ENCODE results near the gene CMTM8.

Gene CMTM8

GRCh38 chr3:32236377-32236776 is 2.1 kb upstream of the CMTM8 start:
- no peak for DNase-seq

GRCh38 chr3:32237670-32238452 is 619 bp upstream of the CMTM8 start:
- DNase-seq: peak in 1 of 5 experiments; percentile 0

- no peak for DNase-seq
These were observed 1.1 kb downstream of the CMTM8 start for GRCh38 chr3:32239307-32240158.

- peak in 4 of 5 experiments; percentile 2 to 82 (median 19) for DNase-seq
These were observed 1.7 kb downstream of the CMTM8 start for GRCh38 chr3:32240159-32240545.

GRCh38 chr3:32241100-32241499 is 2.6 kb downstream of the CMTM8 start:
- DNase-seq: no peak

- peak in 1 of 5 experiments; percentile 34 for DNase-seq
These were observed 5.0 kb downstream of the CMTM8 start for GRCh38 chr3:32243519-32243918.

GRCh38 chr3:32245200-32245599 is 6.7 kb downstream of the CMTM8 start:
- peak in 1 of 5 experiments; percentile 83 for DNase-seq

GRCh38 chr3:32246079-32246675 is 7.7 kb downstream of the CMTM8 start:
- DNase-seq: peak in 1 of 5 experiments; percentile 45

- peak in 1 of 5 experiments; percentile 83 for DNase-seq
These were observed 10.8 kb downstream of the CMTM8 start for GRCh38 chr3:32249184-32249782.

- DNase-seq: no peak
These were observed 15.8 kb downstream of the CMTM8 start for GRCh38 chr3:32254268-32254667.

- peak in 1 of 5 experiments; percentile 70 for DNase-seq
These were observed 16.9 kb downstream of the CMTM8 start for GRCh38 chr3:32255345-32255744.

GRCh38 chr3:32256206-32256605 is 17.7 kb downstream of the CMTM8 start:
- DNase-seq: no peak

- DNase-seq: no peak
These were observed 18.6 kb downstream of the CMTM8 start for GRCh38 chr3:32257042-32257441.

GRCh38 chr3:32257641-32258438 is 19.4 kb downstream of the CMTM8 start:
- DNase-seq: peak in 1 of 5 experiments; percentile 95

- DNase-seq: no peak
These were observed 20.4 kb downstream of the CMTM8 start for GRCh38 chr3:32258869-32259268.

- no peak for DNase-seq
These were observed 23.1 kb downstream of the CMTM8 start for GRCh38 chr3:32261545-32261944.

GRCh38 chr3:32262201-32262600 is 23.7 kb downstream of the CMTM8 start:
- DNase-seq: no peak

- DNase-seq: no peak
These were observed 35.8 kb downstream of the CMTM8 start for GRCh38 chr3:32274306-32274705.

- DNase-seq: no peak
These were observed 37.0 kb downstream of the CMTM8 start for GRCh38 chr3:32275506-32275905.

- DNase-seq: no peak
These were observed 37.9 kb downstream of the CMTM8 start for GRCh38 chr3:32276279-32276841.

GRCh38 chr3:32278714-32279113 is 40.2 kb downstream of the CMTM8 start:
- DNase-seq: no peak

All from T-helper 2 cell (primary cell).